ENCODE measurements around the gene CTSC. TPM values are rescaled to one million over a fixed set of nuclear protein-coding genes. Genes with fewer than 3 reads are reported as not detected.
A peak's percentile ranks its signal among the peaks of the same experiment; 100 is the strongest.

Gene CTSC
- total RNA-seq, 4 donors from 2014 or later: 54.8 to 87.5 (median 64.2) TPM

GRCh38 chr11:88297863-88298262 lies 39.7 kb downstream of the CTSC start:
- Histone ChIP-seq H3K9me3 (no peaks in the 10 kb centered on the region), H3K36me3 (no peaks in the 10 kb centered on the region), H3K27me3 (no peaks in the 10 kb centered on the region), H3K4me1 (peaks cover 11 to 27% of the 10 kb centered on the region in 2 donors), H3K27ac (no peak overlapping the region), H3K4me3 (replicated peaks in 1 of 3) (no peak overlapping the region)
- WGBS, 2 donors: 64 to 79% methylated on average over 2 of the region's 2 CpGs
- intact Hi-C loops (cut with DNase I): no loop called here
- TF ChIP-seq POLR2A (IDR thresholded peaks at IDR 0.05): no peak
- TF ChIP-seq, protein P1, sequence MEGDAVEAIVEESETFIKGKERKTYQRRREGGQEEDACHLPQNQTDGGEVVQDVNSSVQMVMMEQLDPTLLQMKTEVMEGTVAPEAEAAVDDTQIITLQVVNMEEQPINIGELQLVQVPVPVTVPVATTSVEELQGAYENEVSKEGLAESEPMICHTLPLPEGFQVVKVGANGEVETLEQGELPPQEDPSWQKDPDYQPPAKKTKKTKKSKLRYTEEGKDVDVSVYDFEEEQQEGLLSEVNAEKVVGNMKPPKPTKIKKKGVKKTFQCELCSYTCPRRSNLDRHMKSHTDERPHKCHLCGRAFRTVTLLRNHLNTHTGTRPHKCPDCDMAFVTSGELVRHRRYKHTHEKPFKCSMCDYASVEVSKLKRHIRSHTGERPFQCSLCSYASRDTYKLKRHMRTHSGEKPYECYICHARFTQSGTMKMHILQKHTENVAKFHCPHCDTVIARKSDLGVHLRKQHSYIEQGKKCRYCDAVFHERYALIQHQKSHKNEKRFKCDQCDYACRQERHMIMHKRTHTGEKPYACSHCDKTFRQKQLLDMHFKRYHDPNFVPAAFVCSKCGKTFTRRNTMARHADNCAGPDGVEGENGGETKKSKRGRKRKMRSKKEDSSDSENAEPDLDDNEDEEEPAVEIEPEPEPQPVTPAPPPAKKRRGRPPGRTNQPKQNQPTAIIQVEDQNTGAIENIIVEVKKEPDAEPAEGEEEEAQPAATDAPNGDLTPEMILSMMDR (IDR thresholded peaks at IDR 0.05): no peak
- DNase-seq: no peak

DNA sequence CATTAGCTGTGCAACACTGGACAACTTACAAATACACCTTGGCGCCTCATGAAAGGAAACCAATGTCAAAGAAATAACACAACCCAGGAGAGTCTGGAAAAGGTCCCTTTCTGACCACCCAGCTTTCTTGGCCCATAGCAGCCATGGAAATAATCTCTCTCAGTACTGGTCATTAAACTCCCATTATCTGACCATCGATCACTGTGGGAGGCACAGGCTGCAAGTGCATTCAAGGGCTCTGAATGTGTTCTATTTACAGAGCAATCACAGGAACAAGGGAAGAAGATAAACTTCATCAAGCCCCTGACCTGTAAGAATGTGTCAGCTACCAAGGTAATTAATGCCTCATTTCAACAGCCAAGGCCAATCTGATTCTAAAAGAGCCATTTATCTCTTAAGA lies 40.1 kb downstream of the CTSC start:
- H3K4me3 ChIP-seq (replicated peaks in 1 of 3): no peak overlapping the region
- H3K9me3 ChIP-seq: no peaks in the 10 kb centered on the region
- H3K27me3 ChIP-seq: no peaks in the 10 kb centered on the region
- no peak for DNase-seq
- no peak overlapping the region for H3K27ac ChIP-seq
- H3K4me1 ChIP-seq: peaks cover 11 to 31% of the 10 kb centered on the region in 2 donors
- TF ChIP-seq, protein P1 (IDR thresholded peaks at IDR 0.05): no peak
- no peak for TF ChIP-seq POLR2A (IDR thresholded peaks at IDR 0.05)
- WGBS, 2 donors: 47 to 49% methylated on average over 2 of the region's 2 CpGs
- no peaks in the 10 kb centered on the region for H3K36me3 ChIP-seq
- intact Hi-C loops (cut with DNase I): no loop called here

- Histone ChIP-seq H3K9me3 (no peaks in the 10 kb centered on the region), H3K4me3 (replicated peaks in 1 of 3) (no peak overlapping the region), H3K27ac (no peak overlapping the region), H3K27me3 (no peaks in the 10 kb centered on the region), H3K4me1 (peaks cover 0 to 15% of the 10 kb centered on the region in 2 donors), H3K36me3 (no peaks in the 10 kb centered on the region)
- WGBS, 2 donors: 89 to 91% methylated on average over 3 of the region's 3 CpGs
- no peak for TF ChIP-seq POLR2A (IDR thresholded peaks at IDR 0.05)
- TF ChIP-seq, protein P1 (IDR thresholded peaks at IDR 0.05): no peak
- DNase-seq: no peak
- intact Hi-C loops (cut with DNase I): no loop called here
Measured at GRCh38 chr11:88295028-88295427, 42.5 kb downstream of the CTSC start.

DNA sequence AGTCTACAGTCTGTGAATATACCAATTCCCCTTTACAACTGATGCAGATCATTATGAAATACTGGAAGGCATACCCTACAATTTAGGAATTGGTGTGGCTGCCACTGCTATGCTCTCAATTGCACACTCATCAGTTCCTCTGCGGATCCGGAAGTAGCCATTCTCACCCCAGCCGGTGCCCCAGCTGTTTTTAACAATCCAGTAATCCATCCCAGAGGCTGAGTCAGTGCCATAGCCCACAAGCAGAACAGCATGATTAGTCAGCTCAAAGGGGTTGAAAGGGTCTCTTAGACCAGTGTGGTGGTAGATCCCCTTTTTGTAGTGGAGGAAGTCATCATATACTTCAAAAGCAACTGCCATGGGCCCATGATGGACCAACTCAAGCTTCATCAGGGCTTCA lies 43.6 kb downstream of the CTSC start:
- Histone ChIP-seq H3K4me3 (replicated peaks in 1 of 3) (no peak overlapping the region), H3K36me3 (no peaks in the 10 kb centered on the region), H3K27me3 (no peaks in the 10 kb centered on the region), H3K4me1 (peaks cover 0 to 15% of the 10 kb centered on the region in 2 donors), H3K9me3 (no peaks in the 10 kb centered on the region), H3K27ac (no peak overlapping the region)
- no peak for DNase-seq
- intact Hi-C loops (cut with DNase I): no loop called here
- TF ChIP-seq, protein P1 (IDR thresholded peaks at IDR 0.05): no peak
- no peak for TF ChIP-seq POLR2A (IDR thresholded peaks at IDR 0.05)
- 94 to 100% methylated on average over 3 of the region's 3 CpGs for WGBS, 2 donors

- H3K36me3 ChIP-seq: no peaks in the 10 kb centered on the region
- H3K27ac ChIP-seq: no peak overlapping the region
- H3K4me1 ChIP-seq: peaks cover 0 to 9% of the 10 kb centered on the region in 2 donors
- no peak for TF ChIP-seq POLR2A (IDR thresholded peaks at IDR 0.05)
- TF ChIP-seq, protein P1 (IDR thresholded peaks at IDR 0.05): peak in 4 of 6 experiments; percentile 20 to 42 (median 29)
- H3K9me3 ChIP-seq: no peaks in the 10 kb centered on the region
- no peak overlapping the region for H3K4me3 ChIP-seq (replicated peaks in 1 of 3)
- intact Hi-C loops (cut with DNase I): no loop called here
- 24 to 32% methylated on average over 3 of the region's 3 CpGs for WGBS, 2 donors
- DNase-seq: peak; percentile 73
- H3K27me3 ChIP-seq: no peaks in the 10 kb centered on the region
Measured at GRCh38 chr11:88292171-88292843, 45.2 kb downstream of the CTSC start.
